HCEC 1CT (cell line): ENCODE data around the gene CFAP77.

Experiments
- DNase-seq: peaks from one replicate; pipeline ENCODE4 v3.0.0-alpha.2; 2017

The CFAP77 gene

GRCh38 chr9:132606066-132606465 lies 196.1 kb downstream of the CFAP77 start:
- DNase-seq: no peak

DNA sequence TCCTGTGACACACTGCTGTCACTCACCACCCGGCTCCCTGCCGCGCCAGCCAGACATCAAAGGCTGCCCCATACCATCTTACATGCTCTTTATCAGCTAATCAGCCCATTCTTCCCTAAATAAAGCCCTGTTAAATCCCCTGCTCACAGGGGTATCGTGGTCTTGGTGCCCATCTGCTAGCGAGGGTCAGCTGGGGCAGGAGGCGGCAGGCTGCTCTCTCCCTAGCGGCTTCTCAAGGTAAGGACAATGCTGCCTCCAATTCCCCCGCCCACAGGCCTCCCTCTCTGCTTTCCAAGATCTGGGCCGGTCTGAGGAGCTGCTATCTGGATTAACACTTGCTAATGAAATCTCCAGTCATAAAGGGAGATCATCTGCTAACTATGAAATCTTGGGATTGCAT lies 199.2 kb downstream of the CFAP77 start:
- DNase-seq: no peak

GRCh38 chr9:132609829-132610228 lies 199.8 kb downstream of the CFAP77 start:
- peak; percentile 99 for DNase-seq

DNA sequence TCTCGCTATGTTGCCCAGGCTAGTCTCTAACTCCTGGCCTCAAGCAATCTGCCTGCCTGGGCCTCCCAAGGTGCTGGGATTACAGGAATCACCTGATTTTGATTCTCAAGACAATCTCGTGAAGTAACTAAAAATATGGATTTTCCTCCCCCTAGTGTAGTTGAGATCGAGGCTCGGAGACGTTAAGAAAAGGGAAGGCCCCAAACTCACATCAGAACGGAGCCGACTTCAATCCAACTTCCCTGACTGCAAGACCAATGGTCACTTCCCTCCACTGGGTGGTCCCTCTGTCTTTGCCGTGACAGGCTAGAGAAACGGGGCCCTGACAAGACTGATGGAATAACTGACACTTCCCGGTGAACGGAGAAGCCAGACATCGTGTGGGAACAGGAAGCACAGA lies 200.7 kb downstream of the CFAP77 start:
- DNase-seq: peak; percentile 67

- DNase-seq: no peak
These were observed 204.3 kb downstream of the CFAP77 start for GRCh38 chr9:132614324-132614723.

GRCh38 chr9:132615774-132616173 lies 205.8 kb downstream of the CFAP77 start:
- DNase-seq: no peak

DNA sequence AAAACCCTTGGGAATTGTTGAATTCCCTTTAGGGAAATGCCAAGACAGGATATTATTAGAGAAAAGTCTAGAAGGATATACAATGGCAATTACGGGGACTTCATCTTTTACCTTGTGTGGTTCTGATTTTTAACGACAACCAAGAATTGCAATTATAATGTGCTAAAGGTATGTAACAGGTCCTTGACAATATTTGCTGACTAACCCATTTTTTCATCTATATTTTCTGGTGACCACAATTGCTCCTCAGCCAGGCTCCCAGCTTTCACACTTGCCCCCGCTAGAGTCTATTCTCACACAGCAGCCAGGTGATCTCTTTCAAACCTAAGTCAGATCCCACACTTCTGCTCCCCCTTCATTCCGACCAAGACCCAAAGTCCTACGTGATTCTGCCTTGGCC lies 206.7 kb downstream of the CFAP77 start:
- DNase-seq: no peak

DNA sequence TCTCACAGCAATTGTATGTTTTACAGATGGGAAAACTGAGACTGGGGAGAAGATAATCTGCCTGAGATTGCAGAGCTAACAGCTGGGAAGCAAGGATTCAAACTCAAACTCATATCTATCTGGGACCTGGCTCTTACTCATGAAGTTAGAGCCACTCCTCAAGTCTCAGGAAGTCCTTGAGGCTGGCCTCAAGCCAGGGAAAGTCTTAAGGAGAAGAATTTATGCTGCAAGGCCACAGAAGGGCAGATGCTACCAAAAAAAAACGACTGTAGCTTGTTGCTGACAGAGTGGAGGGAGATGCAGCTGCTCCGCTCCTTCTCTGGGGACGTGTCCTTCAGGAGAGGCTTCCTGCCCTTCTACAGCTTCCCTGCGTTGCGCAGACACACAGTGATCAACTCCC lies 212.1 kb downstream of the CFAP77 start:
- peak; percentile 4 for DNase-seq
